A673 (cell line): Measurements from ENCODE around the gene RASSF3. TPM values are rescaled to one million over a fixed set of nuclear protein-coding genes. Genes with fewer than 3 reads are reported as not detected.
"Not testable (repeated sequence)": the region's sequence is repeated elsewhere in the genome, so short reads cannot be mapped to it uniquely, and the experiment has no call there.

Experiments
- BruUV-seq: library from RNA; stranded (reverse); fragments of 400-500 nt; replicated peaks from 2 replicates; lab custom pipeline; 2021; lab: Mats Ljungman, UMichigan
- CTCF ChIA-PET: fragments of 300-600 bp; sonication (Branson Sonifier 250); formaldehyde crosslinking; loops from one replicate; lab custom pipeline; 2022; ENCODE audit warnings: antibody characterized with exemption; lab: Charles Lee
- POLR2A ChIA-PET: fragments of 300-600 bp; sonication (Branson Sonifier 250); formaldehyde crosslinking; loops from one replicate; lab custom pipeline; 2022; ENCODE audit warnings: antibody characterized with exemption; ENCODE audit not compliant: low non-redundant PET; lab: Charles Lee
- DNase-seq: peaks from one replicate; pipeline ENCODE4 v3.0.0-alpha.2; 2015; ENCODE audit warnings: low spot score
- H3K27ac ChIP-seq: fragments of 200-600 bp; sonication (generic); 2 replicates; pipeline ENCODE4 v1.5.1; 2016; ENCODE audit warnings: mixed run types, low read depth, mild to moderate bottlenecking, mixed read lengths, antibody characterized with exemption, low read length; ENCODE audit not compliant: poor library complexity, severe bottlenecking
- H3K27me3 ChIP-seq: fragments of 200-600 bp; sonication (generic); replicated peaks from 2 replicates; pipeline ENCODE4 v1.6.1; 2017; ENCODE audit warnings: mixed run types, low read depth, mild to moderate bottlenecking, mixed read lengths, antibody characterized with exemption, low read length; ENCODE audit not compliant: insufficient read depth, poor library complexity
- H3K36me3 ChIP-seq: fragments of 200-600 bp; sonication (generic); 2 replicates; pipeline ENCODE4 v1.6.1; 2016; ENCODE audit warnings: mixed run types, mild to moderate bottlenecking, mixed read lengths, antibody characterized with exemption, low read length; ENCODE audit not compliant: insufficient read depth, poor library complexity, severe bottlenecking
- H3K4me1 ChIP-seq: fragments of 200-600 bp; sonication (generic); 2 replicates; pipeline ENCODE4 v1.6.1; 2017; ENCODE audit warnings: mixed run types, mild to moderate bottlenecking, mixed read lengths, antibody characterized with exemption, low read length; ENCODE audit not compliant: insufficient read depth, poor library complexity, severe bottlenecking
- H3K4me3 ChIP-seq: fragments of 200-600 bp; sonication (generic); 2 replicates; pipeline ENCODE4 v1.5.1; 2016; ENCODE audit warnings: low read depth, mixed run types, mild to moderate bottlenecking, mixed read lengths, low read length; ENCODE audit not compliant: poor library complexity, severe bottlenecking
- H3K9me3 ChIP-seq: fragments of 200-600 bp; sonication (generic); 2 replicates; pipeline ENCODE4 v1.6.1; 2016; ENCODE audit warnings: mixed run types, low read depth, mild to moderate bottlenecking, mixed read lengths, antibody characterized with exemption, low read length; ENCODE audit not compliant: poor library complexity, severe bottlenecking
- EZH2 ChIP-seq: fragments of 200-600 bp; sonication (generic); IDR thresholded peaks from 2 replicates; pipeline ENCODE4 v1.6.1; 2017; ENCODE audit warnings: borderline replicate concordance, low read depth, mild to moderate bottlenecking, mixed read lengths, antibody characterized with exemption, low read length; ENCODE audit not compliant: poor library complexity, severe bottlenecking
- intact Hi-C: fragments of 100-400 bp; cut with micrococcal nuclease; formaldehyde crosslinking; loops from one replicate; pipeline ENCODE4 v1.10.0; 2022; ENCODE audit not compliant: unreplicated experiment
- total RNA-seq: library from RNA; stranded (reverse); gene quantifications from 2 replicates; pipeline ENCODE4 v1.2.3, GENCODE V29; 2021
- TF ChIP-seq, protein P1 (sequence below): fragments of 300-800, 200-600 bp; sonication (generic); conservative IDR thresholded peaks from 2 replicates; pipeline ENCODE4 v1.5.1; 2017; ENCODE audit warnings: low read depth, mild to moderate bottlenecking, antibody characterized with exemption, low read length, moderate library complexity, mixed read lengths

RASSF3 gene
- total RNA-seq, 1 experiment from 2014 or later: 38.2 TPM

DNA sequence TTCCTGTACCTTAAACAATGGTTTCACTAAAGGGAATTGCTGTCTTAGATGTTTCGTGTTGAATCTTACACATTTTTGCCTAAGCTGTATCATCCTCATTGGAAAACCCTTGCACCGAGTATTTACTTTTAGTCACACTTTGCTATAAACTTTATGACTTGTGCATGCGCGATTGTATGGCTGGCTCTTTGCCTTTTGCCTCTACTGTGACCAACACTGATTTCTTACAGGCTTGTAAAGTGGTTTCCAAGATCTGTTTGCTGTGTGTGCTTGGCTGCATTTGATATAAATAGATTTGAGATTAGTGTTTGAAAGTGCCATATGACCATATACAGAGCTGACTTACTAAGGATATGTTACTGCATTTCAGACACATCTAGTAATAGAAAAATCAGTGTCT lies 40.5 kb downstream of the RASSF3 start:
- no peak overlapping the region for H3K27ac ChIP-seq

DNA sequence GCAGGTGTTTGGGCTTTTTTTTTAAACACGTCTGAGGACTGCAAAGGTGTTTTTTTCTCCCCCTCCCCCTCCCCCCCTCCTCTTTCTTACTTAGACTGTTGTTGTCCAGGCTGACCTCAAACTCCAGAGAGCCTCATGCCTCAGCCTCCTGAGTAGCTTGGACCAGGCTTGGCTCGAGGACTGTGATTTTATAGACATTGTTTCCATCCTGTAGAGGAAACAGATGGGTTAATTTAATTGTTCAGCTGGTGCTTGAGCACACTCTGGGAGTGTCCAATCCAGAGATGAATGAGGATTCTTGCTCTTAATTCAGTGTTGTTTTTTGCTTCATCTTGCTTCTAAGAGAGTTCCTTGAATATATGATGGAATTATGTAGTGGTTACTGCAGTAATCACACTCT lies 42.1 kb downstream of the RASSF3 start:
- intact Hi-C loops: no loop called here
- no TSS peak for BruUV-seq
- no peaks in the 10 kb centered on the region for H3K27me3 ChIP-seq
- CTCF ChIA-PET: interaction anchor here (0.6 kb wide), 1 partner anchor 115 kb away, joined by 4 read pairs; no protein-coding TSS in a partner anchor
- H3K4me3 ChIP-seq: no peak overlapping the region
- H3K27ac ChIP-seq: peak overlapping the region; percentile 1
- peaks cover 12% of the 10 kb centered on the region for H3K4me1 ChIP-seq
- TF ChIP-seq, protein P1, sequence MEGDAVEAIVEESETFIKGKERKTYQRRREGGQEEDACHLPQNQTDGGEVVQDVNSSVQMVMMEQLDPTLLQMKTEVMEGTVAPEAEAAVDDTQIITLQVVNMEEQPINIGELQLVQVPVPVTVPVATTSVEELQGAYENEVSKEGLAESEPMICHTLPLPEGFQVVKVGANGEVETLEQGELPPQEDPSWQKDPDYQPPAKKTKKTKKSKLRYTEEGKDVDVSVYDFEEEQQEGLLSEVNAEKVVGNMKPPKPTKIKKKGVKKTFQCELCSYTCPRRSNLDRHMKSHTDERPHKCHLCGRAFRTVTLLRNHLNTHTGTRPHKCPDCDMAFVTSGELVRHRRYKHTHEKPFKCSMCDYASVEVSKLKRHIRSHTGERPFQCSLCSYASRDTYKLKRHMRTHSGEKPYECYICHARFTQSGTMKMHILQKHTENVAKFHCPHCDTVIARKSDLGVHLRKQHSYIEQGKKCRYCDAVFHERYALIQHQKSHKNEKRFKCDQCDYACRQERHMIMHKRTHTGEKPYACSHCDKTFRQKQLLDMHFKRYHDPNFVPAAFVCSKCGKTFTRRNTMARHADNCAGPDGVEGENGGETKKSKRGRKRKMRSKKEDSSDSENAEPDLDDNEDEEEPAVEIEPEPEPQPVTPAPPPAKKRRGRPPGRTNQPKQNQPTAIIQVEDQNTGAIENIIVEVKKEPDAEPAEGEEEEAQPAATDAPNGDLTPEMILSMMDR: no peak
- no peak for TF ChIP-seq EZH2
- DNase-seq: no peak
- no peaks in the 10 kb centered on the region for H3K36me3 ChIP-seq
- POLR2A ChIA-PET: no interaction called here
- H3K9me3 ChIP-seq: no peaks in the 10 kb centered on the region

More for the DNA sequence above, 40.5 kb downstream of the RASSF3 start:
- intact Hi-C loops: no loop called here
- H3K4me3 ChIP-seq: no peak overlapping the region
- no TSS peak for BruUV-seq
- no peak for TF ChIP-seq EZH2
- TF ChIP-seq, protein P1: no peak
- H3K4me1 ChIP-seq: peaks cover 12% of the 10 kb centered on the region
- ChIA-PET CTCF (no interaction called here), POLR2A (no interaction called here)
- H3K36me3 ChIP-seq: no peaks in the 10 kb centered on the region
- H3K27me3 ChIP-seq: no peaks in the 10 kb centered on the region
- no peaks in the 10 kb centered on the region for H3K9me3 ChIP-seq
- DNase-seq: no peak

DNA sequence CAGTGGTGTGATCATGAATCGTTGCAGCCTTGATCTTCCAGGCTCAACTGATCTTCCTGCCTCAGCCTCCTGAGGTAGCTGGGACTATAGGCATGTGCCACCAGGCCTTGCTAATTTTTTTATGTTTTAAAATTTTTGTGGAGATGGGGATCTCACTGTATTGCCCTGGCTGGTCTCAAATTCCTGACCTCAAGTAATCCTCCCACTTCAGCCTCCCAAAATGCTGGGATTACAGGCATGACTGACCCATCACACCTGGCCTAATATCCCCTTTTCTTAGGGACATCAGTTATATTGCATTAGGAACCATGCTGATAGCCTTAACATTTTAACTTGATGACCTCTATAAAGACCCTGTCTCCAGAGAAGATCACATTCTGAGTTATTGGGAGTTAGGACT lies 42.8 kb downstream of the RASSF3 start:
- Histone ChIP-seq H3K4me1 (peaks cover 12% of the 10 kb centered on the region), H3K4me3 (no peak overlapping the region), H3K36me3 (no peaks in the 10 kb centered on the region), H3K27ac (peak overlapping the region; percentile 1), H3K27me3 (no peaks in the 10 kb centered on the region), H3K9me3 (no peaks in the 10 kb centered on the region)
- POLR2A ChIA-PET: no interaction called here
- no peak for DNase-seq
- intact Hi-C loops: no loop called here
- CTCF ChIA-PET: no interaction called here
- BruUV-seq: no TSS peak
- TF ChIP-seq, protein P1: no peak
- TF ChIP-seq EZH2: no peak

DNA sequence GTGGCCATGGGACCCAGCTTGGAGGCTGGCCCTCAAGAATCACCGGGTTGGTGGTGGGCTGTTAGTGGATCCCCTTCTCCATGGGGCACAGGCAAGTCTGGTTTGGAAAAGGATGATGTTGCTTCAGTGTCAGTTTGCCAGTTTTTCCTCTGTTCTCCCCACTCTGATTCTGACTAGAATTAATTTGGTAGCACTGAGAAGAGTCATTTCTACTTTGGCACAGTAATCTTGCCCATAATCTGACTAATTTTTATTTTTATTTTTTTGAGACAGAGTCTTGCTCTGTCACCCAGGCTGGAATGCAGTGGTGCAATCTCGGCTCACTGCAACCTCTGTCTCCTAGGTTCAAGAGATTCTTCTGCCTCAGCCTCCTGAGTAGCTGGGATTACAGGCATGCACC lies 43.6 kb downstream of the RASSF3 start:
- intact Hi-C loops, POLR2A ChIA-PET, H3K9me3 ChIP-seq, H3K27me3 ChIP-seq, DNase-seq, H3K36me3 ChIP-seq, H3K27ac ChIP-seq, H3K4me3 ChIP-seq, CTCF ChIA-PET, BruUV-seq: not testable (repeated sequence)
- peaks cover 12% of the 10 kb centered on the region for H3K4me1 ChIP-seq
